GM12864 (cell line): Measurements from ENCODE around the gene NFE2L2.

Experiments used
- DNase-seq: peaks from one replicate; pipeline ENCODE4 v3.0.0-alpha.2; 2011; ENCODE audit warnings: low read depth
- H3K4me3 ChIP-seq: 2 replicates; pipeline ENCODE4 v1.5.1; 2011; ENCODE audit warnings: mild to moderate bottlenecking, low read depth, low read length, control low read depth
- TF ChIP-seq, protein P1 (sequence below): IDR thresholded peaks from 2 replicates; pipeline ENCODE4 v1.5.1; 2011; ENCODE audit warnings: low read depth, mild to moderate bottlenecking, moderate library complexity, low read length, control low read depth, inconsistent platforms; ENCODE audit errors: missing control alignments

The NFE2L2 gene

GRCh38 chr2:177279847-177280246 is 15.3 kb upstream of the NFE2L2 start:
- TF ChIP-seq, protein P1, sequence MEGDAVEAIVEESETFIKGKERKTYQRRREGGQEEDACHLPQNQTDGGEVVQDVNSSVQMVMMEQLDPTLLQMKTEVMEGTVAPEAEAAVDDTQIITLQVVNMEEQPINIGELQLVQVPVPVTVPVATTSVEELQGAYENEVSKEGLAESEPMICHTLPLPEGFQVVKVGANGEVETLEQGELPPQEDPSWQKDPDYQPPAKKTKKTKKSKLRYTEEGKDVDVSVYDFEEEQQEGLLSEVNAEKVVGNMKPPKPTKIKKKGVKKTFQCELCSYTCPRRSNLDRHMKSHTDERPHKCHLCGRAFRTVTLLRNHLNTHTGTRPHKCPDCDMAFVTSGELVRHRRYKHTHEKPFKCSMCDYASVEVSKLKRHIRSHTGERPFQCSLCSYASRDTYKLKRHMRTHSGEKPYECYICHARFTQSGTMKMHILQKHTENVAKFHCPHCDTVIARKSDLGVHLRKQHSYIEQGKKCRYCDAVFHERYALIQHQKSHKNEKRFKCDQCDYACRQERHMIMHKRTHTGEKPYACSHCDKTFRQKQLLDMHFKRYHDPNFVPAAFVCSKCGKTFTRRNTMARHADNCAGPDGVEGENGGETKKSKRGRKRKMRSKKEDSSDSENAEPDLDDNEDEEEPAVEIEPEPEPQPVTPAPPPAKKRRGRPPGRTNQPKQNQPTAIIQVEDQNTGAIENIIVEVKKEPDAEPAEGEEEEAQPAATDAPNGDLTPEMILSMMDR: no peak
- DNase-seq: no peak

DNA sequence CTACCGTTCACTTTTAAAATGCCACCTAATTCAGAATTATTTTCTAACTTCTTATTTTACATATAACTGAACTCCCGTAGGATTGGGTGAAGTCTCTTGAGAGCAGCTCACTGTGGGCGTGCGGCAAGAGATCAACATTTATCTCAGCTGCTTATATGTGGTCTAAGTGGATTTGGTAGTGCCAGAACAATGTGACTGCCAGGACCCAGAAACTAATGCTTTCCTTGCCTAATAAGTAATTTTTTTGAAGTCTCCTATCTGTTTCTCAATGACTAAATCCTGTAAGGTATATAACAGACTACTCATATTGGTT is 11.2 kb upstream of the NFE2L2 start:
- no peak for DNase-seq
- no peak overlapping the region for H3K4me3 ChIP-seq
- TF ChIP-seq, protein P1: no peak

More at GRCh38 chr2:177279847-177280246, 15.3 kb upstream of the NFE2L2 start:
- no peak overlapping the region for H3K4me3 ChIP-seq

GRCh38 chr2:177275040-177275742 is 10.7 kb upstream of the NFE2L2 start:
- DNase-seq: no peak
- no peak overlapping the region for H3K4me3 ChIP-seq
- TF ChIP-seq, protein P1: no peak

DNA sequence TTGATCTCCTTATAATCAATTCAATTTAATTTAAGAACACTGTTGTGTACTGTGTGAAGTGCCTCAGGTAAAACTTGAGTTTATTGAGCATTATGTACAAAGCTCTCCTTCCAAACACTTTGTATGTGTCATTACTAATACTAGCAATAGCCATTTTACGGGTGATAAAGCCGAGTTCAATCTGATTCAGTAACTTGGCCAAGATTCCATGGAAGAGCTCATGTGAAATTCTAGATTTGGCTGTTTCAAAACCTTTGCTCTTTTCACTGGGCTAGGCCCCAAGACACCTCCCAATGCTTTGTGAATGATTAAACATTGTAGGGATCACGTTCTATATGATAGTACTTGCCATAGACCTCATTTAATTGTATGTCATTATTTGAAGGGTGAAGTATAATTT is 8.9 kb upstream of the NFE2L2 start:
- H3K4me3 ChIP-seq: no peak overlapping the region
- TF ChIP-seq, protein P1: no peak
- no peak for DNase-seq

DNA sequence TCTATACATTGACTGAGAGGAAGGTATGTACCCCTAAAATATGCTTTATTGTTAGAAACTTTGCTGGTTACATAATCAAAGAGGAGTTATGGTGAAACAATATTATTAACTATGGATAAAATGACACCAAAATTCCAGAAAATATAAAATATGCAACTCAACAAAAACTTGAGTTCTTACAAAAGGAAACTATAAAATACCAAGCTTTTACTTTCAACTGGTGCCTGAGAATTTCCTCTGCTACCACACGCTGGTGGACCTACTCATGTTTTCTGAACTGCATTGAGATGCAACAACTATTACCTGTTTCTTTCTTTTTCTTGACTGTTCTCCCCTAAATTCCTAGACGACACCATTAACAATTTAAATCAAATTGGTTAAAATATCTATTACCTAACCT is 8.2 kb upstream of the NFE2L2 start:
- no peak for DNase-seq
- TF ChIP-seq, protein P1: no peak
- no peak overlapping the region for H3K4me3 ChIP-seq

- no peak for DNase-seq
- TF ChIP-seq, protein P1: no peak
- H3K4me3 ChIP-seq: no peak overlapping the region
Measured at GRCh38 chr2:177271981-177272666, 7.6 kb upstream of the NFE2L2 start.

DNA sequence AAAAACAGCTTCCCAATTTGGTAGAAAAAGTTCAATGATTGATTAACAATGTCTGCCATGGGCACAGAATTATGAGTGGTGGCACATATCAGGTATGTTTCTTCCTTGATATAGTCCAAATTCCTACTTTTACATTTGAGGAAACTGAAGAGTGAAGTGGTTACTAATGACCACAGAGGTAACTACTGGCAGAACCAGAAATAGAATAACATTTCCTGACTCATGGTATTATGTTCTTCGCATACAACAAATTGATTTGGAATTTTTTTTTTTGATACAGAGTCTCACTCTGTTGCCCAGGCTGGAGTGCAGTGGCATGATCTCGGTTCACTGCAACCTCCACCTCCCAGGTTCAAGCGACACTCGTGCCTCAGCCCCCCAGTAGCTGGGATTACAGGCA is 6.0 kb upstream of the NFE2L2 start:
- TF ChIP-seq, protein P1: no peak

More for the DNA sequence above, 6.0 kb upstream of the NFE2L2 start:
- H3K4me3 ChIP-seq: no peak overlapping the region
- no peak for DNase-seq
